Activated naive CD8-positive, alpha-beta T cell treated with anti-CD3 and anti-CD28 coated beads, Interleukin-2, amount 10 ng/mL, durations not matched to agents 7 days and 5 days (primary cell): ENCODE results near the gene POTEF. TPM values are rescaled to one million over a fixed set of nuclear protein-coding genes. Genes with fewer than 3 reads are reported as not detected.
"Not testable (repeated sequence)": the region's sequence is repeated elsewhere in the genome, so short reads cannot be mapped to it uniquely, and the experiment has no call there.

Experiments used
- ATAC-seq: fragments of 150-1000 bp; cut with Tn5 transposase; one replicate; pipeline ENCODE4 v1.10.0; 2021; ENCODE audit warnings: low read depth, moderate library complexity
- POLR2A ChIA-PET: fragments of 350-600 bp; sonication (Branson Sonifier 250); formaldehyde crosslinking; loops from one replicate; lab custom pipeline; 2021; ENCODE audit warnings: antibody characterized with exemption; lab: Charles Lee
- DNase-seq: peaks from one replicate; pipeline ENCODE4 v3.0.0; 2021
- H3K27ac Mint-ChIP-seq: one replicate; pipeline ENCODE4 v1.8.0; 2022; ENCODE audit warnings: mild to moderate bottlenecking, mixed read lengths
- H3K27me3 Mint-ChIP-seq: one replicate; pipeline ENCODE4 v1.8.0; 2022; ENCODE audit warnings: mild to moderate bottlenecking, moderate library complexity, mixed read lengths
- H3K36me3 Mint-ChIP-seq: one replicate; pipeline ENCODE4 v1.8.0; 2021; ENCODE audit warnings: mild to moderate bottlenecking, mixed read lengths
- H3K4me1 Mint-ChIP-seq: one replicate; pipeline ENCODE4 v1.8.0; 2021; ENCODE audit warnings: mixed read lengths
- H3K4me3 Mint-ChIP-seq: one replicate; pipeline ENCODE4 v1.8.0; 2022; ENCODE audit warnings: mild to moderate bottlenecking, moderate library complexity, mixed read lengths
- H3K9me3 Mint-ChIP-seq: one replicate; pipeline ENCODE4 v1.8.0; 2021; ENCODE audit warnings: mixed read lengths
- total RNA-seq, 2 experiments: library from RNA; stranded (reverse); gene quantifications; one replicate each; pipeline ENCODE4 v1.2.3, GENCODE V29; 2021

Gene POTEF
- total RNA-seq, 2 experiments from 2014 or later = not detected

DNA sequence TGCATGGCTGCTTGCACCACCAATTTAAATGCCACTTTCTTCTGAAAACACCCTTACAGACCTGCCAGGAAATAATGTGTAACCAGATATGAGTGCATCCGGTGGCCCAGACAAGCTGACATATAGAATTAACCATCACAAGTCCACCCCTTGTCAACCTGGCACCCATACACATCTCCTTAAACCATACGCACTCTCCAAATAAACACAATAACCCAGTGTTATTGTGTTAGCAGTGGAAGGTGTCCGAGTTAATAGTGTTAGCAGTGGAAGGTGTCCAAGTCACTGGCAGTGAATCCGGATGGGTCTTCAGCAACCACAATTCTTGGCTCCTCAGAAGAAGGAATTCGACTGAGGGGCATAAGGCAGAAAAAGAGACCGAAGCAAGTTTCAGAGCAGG, 19.5 kb upstream of the POTEF start:
- H3K36me3 Mint-ChIP-seq, H3K27ac Mint-ChIP-seq, H3K4me1 Mint-ChIP-seq, H3K27me3 Mint-ChIP-seq, H3K9me3 Mint-ChIP-seq, H3K4me3 Mint-ChIP-seq, DNase-seq, POLR2A ChIA-PET, ATAC-seq: not testable (repeated sequence)

DNA sequence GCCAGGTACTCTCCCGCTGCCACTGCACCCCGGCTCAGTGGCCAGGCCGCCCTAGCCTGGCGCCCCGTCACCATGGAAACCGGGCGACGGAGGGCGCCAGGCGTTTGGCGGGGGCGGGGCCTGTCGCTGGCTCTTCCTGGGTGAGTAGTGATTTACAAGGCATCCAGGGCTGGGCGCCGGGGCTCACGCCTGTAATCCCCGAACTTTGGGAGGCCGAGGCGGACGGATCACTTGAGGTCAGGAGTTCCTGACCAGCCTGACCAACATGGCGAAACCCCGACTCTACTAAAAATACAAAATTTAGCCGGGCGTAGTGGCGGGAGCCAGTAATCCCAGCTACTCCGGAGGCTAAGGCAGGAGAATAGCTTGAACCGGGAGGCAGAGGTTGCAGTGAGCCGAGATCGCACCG, 16.0 kb upstream of the POTEF start, which contains the start of gene CCDC74B:
Gene CCDC74B, minus strand, starts transcription at position 107 of the 409 bp plus-strand sequence. CDS start 116 bp downstream, outside the sequence.
- H3K36me3 Mint-ChIP-seq, H3K27ac Mint-ChIP-seq, H3K9me3 Mint-ChIP-seq, H3K27me3 Mint-ChIP-seq, POLR2A ChIA-PET: not testable (repeated sequence)
- H3K4me3 Mint-ChIP-seq = peak within 1 kb of the TSS; percentile 79
- ATAC-seq = peak; percentile 85
- peaks cover 11% of the 10 kb centered on the region for H3K4me1 Mint-ChIP-seq
- DNase-seq = peak; percentile 76

DNA sequence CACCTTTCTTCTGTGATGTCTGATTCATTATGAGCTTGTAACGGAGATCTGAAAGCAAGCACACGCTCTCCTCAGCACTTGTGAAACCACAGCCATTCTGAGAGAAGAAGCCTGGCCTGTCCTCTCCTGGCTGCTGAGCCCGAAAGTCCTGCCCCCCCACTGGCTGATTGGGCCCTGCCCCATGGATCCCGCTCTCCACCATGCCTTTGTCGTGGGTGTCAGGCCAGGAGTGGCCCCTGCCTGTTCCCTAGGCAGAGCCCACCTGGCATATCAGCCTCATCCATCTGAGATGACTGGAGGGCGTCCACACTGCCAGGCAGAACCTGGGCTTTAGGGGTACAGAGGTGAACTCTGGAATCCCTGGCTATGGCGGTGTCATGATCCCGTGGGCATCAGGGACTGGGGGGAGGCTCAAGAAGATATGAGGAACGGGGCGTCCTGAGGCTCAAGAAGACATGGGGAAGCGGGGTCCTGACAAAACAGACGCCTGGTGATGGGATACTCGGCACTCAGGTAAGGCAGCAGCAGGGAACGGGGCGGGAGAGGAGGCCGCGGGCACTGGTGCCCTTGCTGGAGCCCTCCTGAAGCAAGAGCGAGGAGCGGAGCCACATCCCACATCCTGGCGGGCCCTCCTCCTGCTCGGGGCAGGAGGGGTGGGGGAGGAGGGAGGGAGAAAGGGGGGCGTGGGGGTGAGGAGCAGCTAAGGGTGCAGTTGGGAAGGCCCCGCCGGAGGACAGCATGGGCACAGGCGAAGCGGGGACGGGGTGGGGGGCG, 14.4 kb upstream of the POTEF start:
- H3K36me3 Mint-ChIP-seq, POLR2A ChIA-PET, H3K27ac Mint-ChIP-seq, H3K27me3 Mint-ChIP-seq, H3K9me3 Mint-ChIP-seq, ATAC-seq, H3K4me1 Mint-ChIP-seq, DNase-seq: not testable (repeated sequence)
- H3K4me3 Mint-ChIP-seq = peak overlapping the region; percentile 79

DNA sequence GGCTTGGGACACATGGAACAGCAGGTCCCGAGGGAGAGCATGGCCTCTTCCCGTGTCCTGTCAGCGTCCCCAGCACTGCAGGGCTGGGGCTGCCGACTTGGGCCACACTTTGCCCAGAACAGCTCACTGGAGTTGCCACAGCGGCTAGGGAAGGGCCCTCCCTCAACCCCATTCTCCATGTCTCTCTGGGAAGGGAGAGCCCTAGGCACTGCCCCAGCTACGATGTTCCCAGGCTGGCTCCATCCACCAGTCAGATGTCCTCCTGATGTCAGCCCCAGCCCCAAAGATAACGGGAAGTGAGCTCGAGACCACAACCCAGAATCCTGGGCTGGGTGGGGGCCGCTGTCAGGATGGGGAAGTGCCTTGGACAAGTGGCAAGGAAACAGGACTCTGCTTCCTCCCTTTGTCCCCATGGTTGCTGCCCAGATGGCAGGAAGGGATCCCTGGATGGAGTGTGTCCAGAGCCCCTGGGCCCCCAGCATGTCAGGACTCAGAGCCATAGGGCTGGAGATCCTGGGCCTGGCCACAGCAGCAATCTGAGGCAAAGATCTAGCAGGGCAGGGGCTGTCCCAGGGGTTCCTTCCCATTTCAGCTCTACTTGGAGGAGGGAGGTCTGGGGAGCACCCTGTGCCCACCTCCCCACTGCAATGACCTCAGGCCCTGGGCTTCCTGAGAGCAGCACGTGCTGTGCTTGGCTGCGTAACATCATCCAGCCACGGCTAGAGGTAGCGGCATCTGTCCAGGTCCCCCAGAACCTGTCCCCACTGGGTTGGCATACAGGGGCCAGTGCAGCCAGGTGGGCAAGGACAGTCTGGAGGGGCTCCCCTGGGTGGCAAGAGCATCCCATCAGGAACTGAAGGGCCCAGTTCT, 13.6 kb upstream of the POTEF start:
- H3K27ac Mint-ChIP-seq, H3K4me1 Mint-ChIP-seq, POLR2A ChIA-PET, H3K36me3 Mint-ChIP-seq, H3K4me3 Mint-ChIP-seq, H3K9me3 Mint-ChIP-seq, DNase-seq, H3K27me3 Mint-ChIP-seq, ATAC-seq: not testable (repeated sequence)

DNA sequence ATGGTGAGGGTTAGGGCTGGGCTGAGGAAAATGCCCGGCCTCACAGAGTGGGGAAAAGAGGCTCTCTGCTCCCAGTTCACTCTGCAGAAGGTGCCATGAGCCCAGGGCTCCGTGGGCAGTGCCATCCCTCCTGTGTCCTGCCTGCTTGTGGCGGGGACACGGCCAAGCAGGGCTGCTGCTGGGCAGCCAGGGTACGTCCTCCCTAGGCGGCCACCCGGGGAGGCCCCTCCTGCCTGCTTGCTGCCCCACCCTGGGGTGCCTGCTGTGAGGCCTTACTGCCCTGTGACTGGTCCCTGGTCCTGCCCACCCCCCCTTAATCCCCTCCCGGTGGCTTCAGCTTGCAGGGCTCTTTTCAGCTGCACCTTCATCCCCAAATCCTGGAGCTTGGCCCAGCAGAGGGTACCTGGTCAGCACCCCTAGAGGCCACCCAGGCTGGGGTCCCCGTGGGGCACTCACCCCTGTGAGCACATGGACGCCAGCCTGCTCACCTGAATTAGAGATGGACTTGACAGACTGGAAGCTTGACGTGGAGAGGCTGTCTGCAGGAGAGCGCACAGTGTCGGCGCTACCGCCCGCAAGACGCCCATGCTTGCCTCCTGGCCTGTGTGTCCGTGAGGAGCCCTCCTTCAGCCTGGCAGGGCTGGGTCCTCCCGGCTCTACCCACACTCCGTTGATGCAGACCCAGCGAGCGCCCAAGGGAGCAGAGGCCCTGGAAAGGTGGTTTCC, 12.8 kb upstream of the POTEF start:
- H3K4me1 Mint-ChIP-seq, H3K27ac Mint-ChIP-seq, H3K9me3 Mint-ChIP-seq, H3K27me3 Mint-ChIP-seq, H3K4me3 Mint-ChIP-seq, POLR2A ChIA-PET, H3K36me3 Mint-ChIP-seq, DNase-seq, ATAC-seq: not testable (repeated sequence)

DNA sequence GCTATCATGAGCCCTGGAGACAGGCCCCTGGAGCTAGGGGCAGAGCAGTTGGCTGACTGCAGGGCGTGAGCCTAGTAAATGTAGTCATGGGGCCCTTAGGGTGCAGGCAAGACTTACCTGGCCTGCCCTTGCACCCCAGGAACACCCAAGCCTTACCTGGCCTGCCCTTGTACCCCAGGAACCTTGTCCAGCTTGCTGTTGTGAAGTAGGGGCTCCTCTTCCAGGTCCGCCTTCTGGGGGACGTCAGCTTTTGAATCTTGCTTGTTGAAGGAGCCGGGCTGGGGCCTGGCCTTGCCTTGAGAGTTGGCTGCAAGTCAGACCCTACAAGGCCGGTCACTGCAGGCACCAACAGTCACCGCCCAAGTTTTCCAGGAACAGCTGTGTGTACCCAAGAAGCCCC, 12.0 kb upstream of the POTEF start:
- H3K4me3 Mint-ChIP-seq, DNase-seq, H3K36me3 Mint-ChIP-seq, POLR2A ChIA-PET, H3K4me1 Mint-ChIP-seq, ATAC-seq, H3K9me3 Mint-ChIP-seq, H3K27ac Mint-ChIP-seq, H3K27me3 Mint-ChIP-seq: not testable (repeated sequence)

DNA sequence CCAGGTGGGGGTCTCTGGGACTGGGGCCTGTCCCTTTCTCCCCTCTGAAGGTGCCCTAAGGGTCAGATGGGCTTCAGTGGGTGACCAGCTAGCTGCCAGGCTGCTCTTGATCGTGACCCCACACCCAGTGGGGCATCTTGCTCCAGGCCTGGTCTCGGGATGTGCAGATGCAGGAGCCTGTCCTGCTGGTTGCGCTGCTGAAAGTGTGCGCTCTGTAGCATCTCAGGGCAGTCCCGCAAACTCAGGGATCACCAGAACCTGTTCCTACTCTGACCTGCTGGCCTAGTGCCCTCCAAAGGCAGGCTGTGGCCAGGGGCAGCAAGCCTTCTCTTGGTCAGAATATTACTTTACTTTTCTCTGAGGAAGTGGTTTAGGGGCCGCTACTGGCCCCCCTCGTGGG, 11.5 kb upstream of the POTEF start:
- H3K4me1 Mint-ChIP-seq, H3K9me3 Mint-ChIP-seq, H3K4me3 Mint-ChIP-seq, ATAC-seq, DNase-seq, POLR2A ChIA-PET, H3K36me3 Mint-ChIP-seq, H3K27me3 Mint-ChIP-seq, H3K27ac Mint-ChIP-seq: not testable (repeated sequence)

DNA sequence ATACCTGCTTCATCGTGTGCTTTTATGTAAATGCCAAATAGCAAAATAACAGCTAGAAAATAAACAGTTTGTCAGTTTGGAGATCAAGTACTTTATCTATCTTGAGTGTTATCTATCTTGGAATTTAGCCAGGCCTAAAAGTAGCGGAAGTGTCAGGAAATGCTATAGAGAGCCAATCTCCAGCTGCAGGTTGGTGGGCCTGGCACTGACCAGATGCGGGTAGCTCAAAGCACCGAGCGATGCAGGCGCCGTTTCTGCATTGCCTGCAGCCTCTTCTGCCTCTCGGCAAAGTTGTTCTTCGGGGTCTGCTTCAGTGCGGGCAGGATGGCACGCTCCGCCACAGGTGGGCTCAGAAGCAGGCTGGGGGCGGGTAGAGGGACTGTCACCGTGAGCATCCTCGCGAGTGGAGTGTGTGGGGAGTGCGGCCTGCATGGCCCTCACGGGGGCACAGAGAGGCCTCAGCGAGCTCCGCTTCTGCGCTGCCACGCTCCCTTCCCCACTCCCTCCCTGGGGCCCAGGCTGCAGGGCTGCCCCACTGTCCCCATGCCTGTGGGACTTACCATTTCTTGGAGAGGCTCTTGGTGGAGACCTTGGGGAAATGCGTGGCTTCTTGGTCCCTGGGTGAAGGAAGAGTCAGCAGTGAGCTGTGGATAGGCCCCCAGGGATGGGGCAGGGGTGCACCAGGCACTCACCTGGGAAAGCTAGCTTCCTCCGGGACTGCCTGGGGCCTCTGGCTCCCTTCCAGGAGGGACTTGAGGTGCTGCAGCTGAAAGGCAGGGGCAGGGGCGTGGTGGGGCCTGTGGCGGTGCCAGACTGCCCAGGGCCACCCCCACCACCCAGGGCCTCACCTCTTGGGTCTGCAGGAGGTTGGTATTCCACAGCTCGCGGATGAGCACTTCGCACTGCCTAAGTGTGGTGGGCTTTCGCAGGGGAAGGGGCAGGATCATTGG, 10.6 kb upstream of the POTEF start:
- H3K4me3 Mint-ChIP-seq, DNase-seq, H3K9me3 Mint-ChIP-seq, ATAC-seq, POLR2A ChIA-PET, H3K4me1 Mint-ChIP-seq, H3K27me3 Mint-ChIP-seq, H3K36me3 Mint-ChIP-seq, H3K27ac Mint-ChIP-seq: not testable (repeated sequence)

DNA sequence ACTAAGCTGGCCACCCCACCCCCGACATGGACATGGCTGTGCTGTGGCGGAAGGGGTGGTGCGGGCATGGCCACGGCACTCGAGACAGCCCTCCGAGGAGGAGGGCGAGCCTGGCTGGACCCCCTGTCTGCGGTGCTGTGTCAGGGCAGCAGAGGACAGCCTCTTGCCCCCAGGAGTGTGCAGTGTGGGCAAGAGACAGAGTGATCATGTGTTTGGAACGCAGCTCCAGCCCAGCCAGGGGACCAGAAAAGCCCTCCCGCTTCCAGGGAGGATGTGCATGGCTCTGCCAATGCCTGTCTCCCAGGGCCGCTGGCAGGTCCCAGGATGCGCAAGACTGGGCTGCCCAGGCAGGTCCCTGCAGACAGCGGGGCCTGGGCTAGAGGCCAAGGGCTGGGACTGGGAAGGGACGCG, 9.8 kb upstream of the POTEF start:
- H3K36me3 Mint-ChIP-seq, POLR2A ChIA-PET, H3K4me3 Mint-ChIP-seq, H3K27ac Mint-ChIP-seq, H3K27me3 Mint-ChIP-seq, DNase-seq, H3K4me1 Mint-ChIP-seq, H3K9me3 Mint-ChIP-seq, ATAC-seq: not testable (repeated sequence)

DNA sequence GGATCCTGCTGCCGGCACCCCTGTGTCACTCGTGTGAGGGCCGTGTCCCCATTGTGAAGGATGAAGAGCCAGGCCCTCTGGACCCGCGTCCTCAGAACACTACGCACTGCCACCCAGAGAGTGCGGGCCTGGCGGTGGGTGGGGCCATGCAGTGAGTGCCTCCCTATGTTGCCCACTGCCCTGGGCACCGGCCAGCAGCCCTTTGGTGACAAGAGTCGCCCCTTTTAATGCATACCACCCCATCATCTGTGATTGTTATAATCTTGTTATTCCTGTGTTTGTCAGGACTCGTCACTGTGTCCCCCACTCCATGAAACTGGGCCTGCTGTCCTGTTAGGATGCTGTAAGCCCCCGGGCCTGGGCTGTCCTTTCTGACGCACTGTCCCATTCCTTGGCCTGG, 9.3 kb upstream of the POTEF start:
- H3K4me1 Mint-ChIP-seq, H3K4me3 Mint-ChIP-seq, H3K36me3 Mint-ChIP-seq, H3K27ac Mint-ChIP-seq, ATAC-seq, H3K27me3 Mint-ChIP-seq, DNase-seq, POLR2A ChIA-PET, H3K9me3 Mint-ChIP-seq: not testable (repeated sequence)

DNA sequence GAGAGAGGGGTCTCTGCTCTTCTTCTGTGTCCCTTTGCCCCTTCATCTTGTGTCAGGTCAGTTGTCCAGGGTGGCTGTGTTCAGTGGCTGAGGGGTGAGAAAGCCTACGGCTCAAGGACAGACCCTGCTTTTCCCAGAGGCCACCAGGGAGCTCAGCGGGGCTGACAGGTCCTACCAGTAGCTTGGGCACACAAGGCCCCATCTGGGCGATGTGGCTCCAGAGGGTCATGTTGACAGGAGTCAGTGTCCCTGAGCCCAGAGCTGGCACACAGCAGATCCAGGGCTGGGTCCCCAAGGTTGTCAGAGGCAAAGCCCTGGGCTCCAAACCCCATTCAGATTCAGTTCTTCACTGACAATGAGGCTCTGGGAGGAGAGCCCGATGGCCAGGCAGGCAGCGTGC, 8.1 kb upstream of the POTEF start:
- H3K27ac Mint-ChIP-seq, H3K9me3 Mint-ChIP-seq, POLR2A ChIA-PET, H3K4me3 Mint-ChIP-seq, H3K4me1 Mint-ChIP-seq, H3K27me3 Mint-ChIP-seq, H3K36me3 Mint-ChIP-seq, DNase-seq, ATAC-seq: not testable (repeated sequence)

DNA sequence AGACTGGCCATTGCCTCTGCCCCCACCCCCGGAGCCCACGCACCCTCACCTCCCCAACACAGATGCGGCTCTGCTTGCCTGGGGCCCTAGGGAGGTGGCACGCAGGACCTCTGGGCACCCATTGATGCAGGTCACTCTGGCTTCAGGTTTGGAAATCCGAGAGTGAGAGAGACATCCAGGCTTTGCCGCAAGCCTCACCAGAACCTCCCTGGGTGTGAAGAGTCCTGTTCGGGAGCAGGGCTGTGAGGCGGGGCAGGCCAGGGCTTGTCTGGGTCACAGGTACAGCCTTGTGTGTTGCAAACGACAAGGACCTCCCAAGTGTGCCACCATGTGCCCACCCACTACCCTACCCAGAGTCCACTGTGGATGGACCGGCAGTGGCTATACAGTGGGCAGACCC, 7.5 kb upstream of the POTEF start:
- H3K4me3 Mint-ChIP-seq, H3K9me3 Mint-ChIP-seq, H3K27me3 Mint-ChIP-seq, H3K4me1 Mint-ChIP-seq, DNase-seq, ATAC-seq, POLR2A ChIA-PET, H3K36me3 Mint-ChIP-seq, H3K27ac Mint-ChIP-seq: not testable (repeated sequence)
